DMS53 (cell line): Measurements from ENCODE around the gene PTGDS.
A peak's percentile ranks its signal among the peaks of the same experiment; 100 is the strongest.

Source experiments
- DNase-seq: peaks from one replicate; lab custom pipeline; 2025; lab: John Stamatoyannopoulos, UW

Gene PTGDS

GRCh38 chr9:136946228-136947027 is 30.9 kb upstream of the PTGDS start:
- DNase-seq = no peak

- no peak for DNase-seq
Measured at GRCh38 chr9:136947028-136947891, 30.0 kb upstream of the PTGDS start.

- DNase-seq = peak; percentile 39
Measured at GRCh38 chr9:136947955-136948510, 29.3 kb upstream of the PTGDS start.

- peak; percentile 88 for DNase-seq
Measured at GRCh38 chr9:136949239-136949816, 28.0 kb upstream of the PTGDS start.

- peak; percentile 99 for DNase-seq
Measured at GRCh38 chr9:136949817-136950655, 27.3 kb upstream of the PTGDS start.

- DNase-seq = peak; percentile 68
Measured at GRCh38 chr9:136950656-136951276, 26.5 kb upstream of the PTGDS start.

- no peak for DNase-seq
Measured at GRCh38 chr9:136951541-136952320, 25.6 kb upstream of the PTGDS start, which contains the start of gene LCN12. LCN12 (plus strand) TSS chr9:136952273; CDS start chr9:136952328, 55 bp downstream.

GRCh38 chr9:136952321-136952850 is 24.9 kb upstream of the PTGDS start:
- no peak for DNase-seq

GRCh38 chr9:136952876-136953770 is 24.2 kb upstream of the PTGDS start:
- DNase-seq = no peak

GRCh38 chr9:136953771-136954269 is 23.5 kb upstream of the PTGDS start:
- DNase-seq = no peak

- no peak for DNase-seq
Measured at GRCh38 chr9:136954270-136955083, 22.8 kb upstream of the PTGDS start.

GRCh38 chr9:136955202-136955942 is 21.9 kb upstream of the PTGDS start:
- DNase-seq = no peak

- DNase-seq = no peak
Measured at GRCh38 chr9:136955943-136956335, 21.4 kb upstream of the PTGDS start.

- DNase-seq = no peak
Measured at GRCh38 chr9:136956604-136957003, 20.7 kb upstream of the PTGDS start.

- DNase-seq = no peak
Measured at GRCh38 chr9:136957461-136957860, 19.8 kb upstream of the PTGDS start.

- no peak for DNase-seq
Measured at GRCh38 chr9:136957901-136958300, 19.4 kb upstream of the PTGDS start.

GRCh38 chr9:136958473-136958872 is 18.8 kb upstream of the PTGDS start:
- DNase-seq = no peak
